Suprapubic skin (tissue), 4 donors: ENCODE data around the gene MAPK13. TPM values are rescaled to one million over a fixed set of nuclear protein-coding genes. Genes with fewer than 3 reads are reported as not detected.

ENCODE experiments used
- DNase-seq, 2 donors: peaks; one replicate each; pipeline ENCODE4 v3.0.0-alpha.2; 2019; ENCODE audit warnings: low spot score in 2 of 2
- H3K27ac ChIP-seq: fragments of 200-600 bp; sonication (generic); one replicate; pipeline ENCODE4 v1.5.1; 2019
- H3K27me3 ChIP-seq: fragments of 200-600 bp; sonication (generic); one replicate; pipeline ENCODE4 v1.5.1; 2019
- H3K36me3 ChIP-seq: fragments of 200-600 bp; sonication (generic); one replicate; pipeline ENCODE4 v1.5.1; 2019
- H3K4me1 ChIP-seq: fragments of 200-600 bp; sonication (generic); one replicate; pipeline ENCODE4 v1.5.1; 2019
- H3K4me3 ChIP-seq: fragments of 200-600 bp; sonication (generic); one replicate; pipeline ENCODE4 v1.5.1; 2019; ENCODE audit warnings: mild to moderate bottlenecking
- H3K9me3 ChIP-seq: fragments of 200-600 bp; sonication (generic); one replicate; pipeline ENCODE4 v1.5.1; 2019
- CTCF ChIP-seq, 2 donors: fragments of 200-600 bp in 1 of 2; fragments of 450-650 bp in 1 of 2; sonication (generic) in 1 of 2; IDR thresholded peaks; one replicate each; pipeline ENCODE4 v1.5.1; 2016 to 2019; ENCODE audit warnings: antibody characterized with exemption in 2 of 2, mild to moderate bottlenecking in 1 of 2, moderate library complexity in 1 of 2
- EP300 ChIP-seq: sonication (generic); formaldehyde crosslinking; IDR thresholded peaks from one replicate; pipeline ENCODE4 v1.6.1; 2017; ENCODE audit warnings: antibody characterized with exemption
- POLR2A ChIP-seq, 2 donors: fragments of 450-650 bp; IDR thresholded peaks; one replicate each; pipeline ENCODE4 v1.6.1; 2017; ENCODE audit warnings: antibody characterized with exemption in 2 of 2, mild to moderate bottlenecking in 2 of 2, moderate library complexity in 2 of 2
- POLR2AphosphoS5 ChIP-seq, 3 donors: sonication (generic); formaldehyde crosslinking; IDR thresholded peaks; one replicate each; pipeline ENCODE4 v1.6.1; 2017; ENCODE audit warnings: antibody characterized with exemption in 3 of 3
- WGBS: methylation state at CpG from one replicate; pipeline ENCODE4 v1.1.5; 2018; 5-methylcytosine and 5-hydroxymethylcytosine counted together
- total RNA-seq, 4 donors: library from RNA; depleted of rRNA; stranded (reverse); fragments of >200 nt; gene quantifications; one replicate each; pipeline ENCODE4 v1.1.0, GENCODE V29; 2016

MAPK13 gene
- total RNA-seq, 4 donors from 2014 or later = 72.5 to 109 (median 105) TPM

DNA sequence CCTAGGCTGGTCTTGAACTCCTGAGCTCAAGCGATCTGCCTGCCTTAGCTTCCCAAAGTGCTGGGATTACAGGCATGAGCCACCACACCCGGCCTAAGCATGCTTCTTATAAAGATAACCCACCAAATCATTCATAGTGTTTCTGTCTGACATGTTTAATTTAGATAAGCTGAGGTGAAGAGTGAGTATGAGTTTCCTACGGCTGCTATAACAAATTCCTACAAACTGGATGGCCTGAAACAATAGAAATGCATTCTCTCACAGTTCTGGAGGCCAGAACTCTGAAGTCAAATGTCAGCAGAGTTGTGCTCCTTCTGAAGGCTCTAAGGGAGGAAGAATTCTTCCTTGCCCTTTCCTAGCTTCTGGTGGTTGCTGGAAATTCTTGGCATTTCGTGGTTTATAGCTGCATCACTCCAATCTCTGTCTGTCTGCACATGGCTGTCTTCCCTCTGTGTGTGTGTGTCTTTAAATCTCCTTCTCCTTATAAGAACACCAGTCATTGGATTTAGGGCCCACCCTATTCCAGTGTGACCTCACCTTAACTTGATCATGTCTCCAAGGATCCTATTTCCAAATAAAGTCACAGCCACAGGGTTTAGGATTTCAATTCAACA lies 29.9 kb downstream of the MAPK13 start:
- Histone ChIP-seq H3K36me3 (no peaks in the 10 kb centered on the region), H3K4me1 (peaks cover 4% of the 10 kb centered on the region), H3K27me3 (no peaks in the 10 kb centered on the region), H3K4me3 (no peak overlapping the region), H3K27ac (no peak overlapping the region), H3K9me3 (no peaks in the 10 kb centered on the region)
- no peak for TF ChIP-seq EP300
- TF ChIP-seq CTCF (IDR thresholded peaks at IDR 0.05) = no peak
- TF ChIP-seq POLR2A (IDR thresholded peaks at IDR 0.05) = no peak
- TF ChIP-seq POLR2AphosphoS5 (IDR thresholded peaks at IDR 0.05) = no peak
- WGBS = 95% methylated on average over 4 of the region's 4 CpGs
- no peak for DNase-seq

- DNase-seq = no peak
- no peak overlapping the region for H3K27ac ChIP-seq
- H3K4me3 ChIP-seq = no peak overlapping the region
- TF ChIP-seq CTCF (IDR thresholded peaks at IDR 0.05) = no peak
- no peak for TF ChIP-seq POLR2AphosphoS5 (IDR thresholded peaks at IDR 0.05)
- no peak for TF ChIP-seq POLR2A (IDR thresholded peaks at IDR 0.05)
- no peak for TF ChIP-seq EP300
- no peaks in the 10 kb centered on the region for H3K27me3 ChIP-seq
- H3K36me3 ChIP-seq = no peaks in the 10 kb centered on the region
- peaks cover 4% of the 10 kb centered on the region for H3K4me1 ChIP-seq
- WGBS = 94% methylated on average over 2 of the region's 2 CpGs
- no peaks in the 10 kb centered on the region for H3K9me3 ChIP-seq
These were observed 39.0 kb downstream of the MAPK13 start for GRCh38 chr6:36169023-36170007.

GRCh38 chr6:36170704-36171103 lies 40.4 kb downstream of the MAPK13 start:
- H3K4me1 ChIP-seq = no peaks in the 10 kb centered on the region
- H3K36me3 ChIP-seq = no peaks in the 10 kb centered on the region
- no peaks in the 10 kb centered on the region for H3K9me3 ChIP-seq
- DNase-seq = no peak
- no peak for TF ChIP-seq POLR2A (IDR thresholded peaks at IDR 0.05)
- no peak for TF ChIP-seq EP300
- TF ChIP-seq CTCF (IDR thresholded peaks at IDR 0.05) = no peak
- no peak for TF ChIP-seq POLR2AphosphoS5 (IDR thresholded peaks at IDR 0.05)
- H3K4me3 ChIP-seq = no peak overlapping the region
- H3K27me3 ChIP-seq = no peaks in the 10 kb centered on the region
- no peak overlapping the region for H3K27ac ChIP-seq
- WGBS = 96% methylated on average over 2 of the region's 2 CpGs

GRCh38 chr6:36171573-36171972 lies 41.3 kb downstream of the MAPK13 start:
- H3K27ac ChIP-seq = no peak overlapping the region
- WGBS = 77% methylated on average over 2 of the region's 2 CpGs
- no peaks in the 10 kb centered on the region for H3K27me3 ChIP-seq
- DNase-seq = no peak
- no peaks in the 10 kb centered on the region for H3K4me1 ChIP-seq
- H3K36me3 ChIP-seq = no peaks in the 10 kb centered on the region
- no peaks in the 10 kb centered on the region for H3K9me3 ChIP-seq
- H3K4me3 ChIP-seq = no peak overlapping the region
- TF ChIP-seq POLR2AphosphoS5 (IDR thresholded peaks at IDR 0.05) (no peak), CTCF (IDR thresholded peaks at IDR 0.05) (no peak), EP300 (no peak), POLR2A (IDR thresholded peaks at IDR 0.05) (no peak)

DNA sequence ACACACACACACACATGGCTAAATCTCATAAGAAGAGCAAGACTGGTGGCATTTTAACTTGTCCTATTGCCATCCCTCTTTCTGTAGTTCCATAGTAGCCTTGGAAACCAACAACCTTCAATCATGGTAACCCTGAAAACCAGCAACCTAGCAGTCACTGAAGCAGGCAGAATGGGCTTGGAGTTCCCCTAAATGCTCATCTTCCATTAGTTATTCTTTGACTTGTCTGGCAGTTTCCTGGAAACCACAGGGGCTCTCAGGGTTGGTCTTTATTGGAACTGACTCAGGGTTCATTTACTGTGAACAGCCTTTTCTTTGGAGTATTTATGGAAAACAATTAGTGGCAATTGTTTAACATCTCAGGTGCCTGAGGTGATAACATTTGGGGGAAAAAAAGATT lies 46.9 kb downstream of the MAPK13 start:
- no peaks in the 10 kb centered on the region for H3K27me3 ChIP-seq
- H3K27ac ChIP-seq = no peak overlapping the region
- H3K4me3 ChIP-seq = no peak overlapping the region
- no peak for TF ChIP-seq CTCF (IDR thresholded peaks at IDR 0.05)
- no peak for TF ChIP-seq POLR2AphosphoS5 (IDR thresholded peaks at IDR 0.05)
- no peak for TF ChIP-seq POLR2A (IDR thresholded peaks at IDR 0.05)
- no peak for DNase-seq
- peaks cover 8% of the 10 kb centered on the region for H3K9me3 ChIP-seq
- no peaks in the 10 kb centered on the region for H3K4me1 ChIP-seq
- H3K36me3 ChIP-seq = no peaks in the 10 kb centered on the region
